ENCODE data around the gene CHRNB4. TPM values are rescaled to one million over a fixed set of nuclear protein-coding genes. Genes with fewer than 3 reads are reported as not detected.

CHRNB4 gene
- total and polyA plus RNA-seq, 2 of the 8 experiments (the other 6 are each of a cell fraction or from before 2014, with no cell fraction given), result 2.4 to 4.5 TPM

- Histone ChIP-seq H3K9ac (replicated peaks in 1 of 4; ENCODE audit: extremely low read depth in 1 of 4, low read depth in 3 of 4, low read length in 3 of 4) (no peak overlapping the region), H2AFZ (ENCODE audit: low read length) (peak overlapping the region; percentile 78; the same call in 1 of the 2 replicates)
Measured at GRCh38 chr15:78619022-78619950, 21.7 kb downstream of the CHRNB4 start.

More at GRCh38 chr15:78619022-78619950, 21.7 kb downstream of the CHRNB4 start:
- peak overlapping the region; percentile 74 to 88 for H3K4me2 ChIP-seq (ENCODE audit: insufficient read depth in 1 of 2, low read depth in 2 of 2, low read length in 2 of 2)
- CTCF ChIA-PET (ENCODE audit: partially characterized antibody), result interaction anchor here (0.6 to 7.6 kb wide), 35 partner anchors 11 to 740 kb away, joined by 3 to 81 read pairs (median 5); partner anchors contain the start of genes CHRNA5 and PSMA4
- no peak overlapping the region for H3K27ac ChIP-seq (ENCODE audit: low read depth, low read length)
- peaks cover 0 to 10% (median 2%) of the 10 kb centered on the region in 4 experiments; a peak in 6 of 7 replicates for H3K4me1 ChIP-seq (replicated peaks in 1 of 4; ENCODE audit: control insufficient read depth in 3 of 4, insufficient read depth in 4 of 4, low read length in 3 of 4)
- 55% methylated on average over 20 of the region's 20 CpGs; no CpG with 5 or more reads in 1 of the 2 experiments for WGBS, 2 experiments (ENCODE audit: extremely low coverage in 1 of 2, insufficient coverage in 1 of 2, insufficient read length in 1 of 2, insufficient replicate concordance in 2 of 2, low coverage in 1 of 2, low lambda C conversion rate in 2 of 2, missing lambda C conversion rate in 1 of 2)
- peak; percentile 7 for FAIRE-seq
- no peak overlapping the region for H3K18ac ChIP-seq (ENCODE audit: extremely low read depth, low read length)
- H2BK120ac ChIP-seq (replicated peaks; ENCODE audit: low read depth, low read length), result no peak overlapping the region
- H3K14ac ChIP-seq (ENCODE audit: insufficient read length), result no peak overlapping the region
- H4K5ac ChIP-seq (ENCODE audit: insufficient read length, low read depth, low read length), result no peak overlapping the region
- peak overlapping the region; percentile 55; the same call in 1 of the 2 replicates for H2BK20ac ChIP-seq (ENCODE audit: low read length)
- H3K79me1 ChIP-seq (ENCODE audit: low read depth, low read length), result no peaks in the 10 kb centered on the region
- DNase-seq (ENCODE audit: low read depth in 1 of 2, low spot score in 2 of 2), result peak in 1 of 2 experiments; percentile 56
- H3K79me2 ChIP-seq (ENCODE audit: control insufficient read depth in 1 of 2, insufficient read depth in 2 of 2, low read length in 2 of 2), result no peaks in the 10 kb centered on the region
- peaks cover 14% of the 10 kb centered on the region; the same call in 1 of the 2 replicates for H3K23me2 ChIP-seq (ENCODE audit: low read depth, low read length)
- peaks cover 6 to 39% (median 35%) of the 10 kb centered on the region in 4 experiments for H3K27me3 ChIP-seq (replicated peaks in 1 of 4; ENCODE audit: control insufficient read depth in 3 of 4, extremely low read depth in 1 of 4, insufficient read depth in 3 of 4, low read length in 3 of 4)
- no peak overlapping the region for H4K91ac ChIP-seq (replicated peaks; ENCODE audit: insufficient read length, low read length)
- H4K8ac ChIP-seq (ENCODE audit: extremely low read depth, insufficient read depth, low read length), result no peak overlapping the region; the same call in 1 of the 2 replicates
- no peaks in the 10 kb centered on the region for H3K36me3 ChIP-seq (ENCODE audit: control insufficient read depth in 2 of 4, insufficient read depth in 4 of 4, low read length in 3 of 4)
- H2BK5ac ChIP-seq (ENCODE audit: low read depth, low read length), result no peak overlapping the region
- no peak overlapping the region for H2BK15ac ChIP-seq (ENCODE audit: low read length)
- no peaks in the 10 kb centered on the region for H4K20me1 ChIP-seq (replicated peaks in 1 of 2; ENCODE audit: control insufficient read depth in 1 of 2, insufficient read depth in 2 of 2, low read length in 2 of 2)
- H3K23ac ChIP-seq (ENCODE audit: insufficient read length), result no peak overlapping the region
- no peak overlapping the region for H3K4ac ChIP-seq (replicated peaks; ENCODE audit: insufficient read length, low read depth, low read length)
- H3K4me3 ChIP-seq (ENCODE audit: extremely low read depth in 1 of 4, insufficient read depth in 2 of 4, low read depth in 3 of 4, low read length in 4 of 4), result peak overlapping the region; percentile 30 to 70 (median 56)
- no peaks in the 10 kb centered on the region for H3K9me3 ChIP-seq (ENCODE audit: insufficient read depth in 2 of 2, low read depth in 1 of 2, low read length in 1 of 2)
- POLR2A ChIA-PET (ENCODE audit: partially characterized antibody), result interaction anchor here (1.2 kb wide), 1 partner anchor 191 kb away, joined by 3 read pairs; the partner anchor contains the start of gene ADAMTS7
- TF ChIP-seq SUZ12 (IDR thresholded peaks at IDR 0.05; ENCODE audit: low read length) (no peak), TEAD4 (IDR thresholded peaks at IDR 0.05; ENCODE audit: low read depth, low read length) (no peak; the same call in 1 of the 2 replicates), SP1 (IDR thresholded peaks at IDR 0.05; ENCODE audit: low read depth, low read length) (no peak), ASH2L (IDR thresholded peaks at IDR 0.05; ENCODE audit: low read length) (no peak), KDM1A (IDR thresholded peaks at IDR 0.05; ENCODE audit: borderline replicate concordance, low read length) (peak; percentile 83)
- no peak overlapping the region for H3K56ac ChIP-seq (replicated peaks; ENCODE audit: insufficient read length, low read depth, low read length)
- H2BK12ac ChIP-seq (ENCODE audit: low read depth, low read length), result no peak overlapping the region; the same call in 1 of the 2 replicates
- H2AK5ac ChIP-seq (ENCODE audit: low read depth, low read length), result no peak overlapping the region
